ENCODE data around the gene ADAM19.

- TF ChIP-seq POLR2AphosphoS5 (IDR thresholded peaks at IDR 0.05; ENCODE audit: low read depth, low read length), result no peak
- no peak for TF ChIP-seq POLR2A (IDR thresholded peaks at IDR 0.05; ENCODE audit: low read depth, low read length)
- TF ChIP-seq TAF1 (IDR thresholded peaks at IDR 0.05; ENCODE audit: borderline replicate concordance, low read depth, low read length), result no peak
Measured at GRCh38 chr5:157510682-157511081, 64.9 kb downstream of the ADAM19 start.

All from GM12892 (cell line).